GM12878 (cell line): ENCODE measurements around the gene GARNL3. TPM values are rescaled to one million over a fixed set of nuclear protein-coding genes. Genes with fewer than 3 reads are reported as not detected.
A peak's percentile ranks its signal among the peaks of the same experiment; 100 is the strongest.

Source experiments
- ATF2 ChIP-seq: IDR thresholded peaks from 2 replicates; pipeline ENCODE4 v1.6.1; 2012; ENCODE audit warnings: low read length, inconsistent platforms
- BCLAF1 ChIP-seq: fragments of 450-650 bp; IDR thresholded peaks from 2 replicates; pipeline ENCODE4 v1.6.1; 2017; ENCODE audit warnings: antibody characterized with exemption, mild to moderate bottlenecking, moderate library complexity
- CBX3 ChIP-seq: fragments of 200-600 bp; sonication (generic); IDR thresholded peaks from 2 replicates; pipeline ENCODE4 v1.6.1; 2016; ENCODE audit warnings: low read depth, borderline replicate concordance
- CHD2 ChIP-seq: IDR thresholded peaks from 2 replicates; pipeline ENCODE4 v1.6.1; 2011; ENCODE audit warnings: low read depth, low read length, improper control_type of control experiment, borderline replicate concordance
- CUX1 ChIP-seq: IDR thresholded peaks from 2 replicates; pipeline ENCODE4 v1.6.1; 2012; ENCODE audit warnings: improper control_type of control experiment, low read depth, low read length; ENCODE audit not compliant: insufficient replicate concordance
- FOS ChIP-seq: IDR thresholded peaks from 3 replicates; pipeline ENCODE4 v1.6.1; 2011; ENCODE audit warnings: borderline replicate concordance; ENCODE audit not compliant: insufficient read length; ENCODE audit errors: extremely low read depth
- GATAD2B ChIP-seq: fragments of 450-650 bp; conservative IDR thresholded peaks from 2 replicates; pipeline ENCODE4 v1.6.1; 2017; ENCODE audit warnings: low read depth, mild to moderate bottlenecking, moderate library complexity
- HCFC1 ChIP-seq: fragments of 150-350 bp; IDR thresholded peaks from 2 replicates; pipeline ENCODE4 v1.6.1; 2014; ENCODE audit warnings: low read length
- IRF4 ChIP-seq: IDR thresholded peaks from 2 replicates; pipeline ENCODE4 v1.6.1; 2011; ENCODE audit warnings: low read depth, low read length
- JUNB ChIP-seq: IDR thresholded peaks from 2 replicates; pipeline ENCODE4 v1.6.1; 2016; ENCODE audit warnings: antibody characterized with exemption, mild to moderate bottlenecking
- KDM1A ChIP-seq: fragments of 200-600 bp; sonication (generic); IDR thresholded peaks from 2 replicates; pipeline ENCODE4 v1.6.1; 2016; ENCODE audit warnings: borderline replicate concordance
- MYC ChIP-seq: IDR thresholded peaks from 2 replicates; pipeline ENCODE4 v1.6.1; 2011; ENCODE audit warnings: mild to moderate bottlenecking, low read length, moderate library complexity, inconsistent platforms; ENCODE audit not compliant: insufficient read depth, insufficient replicate concordance, insufficient read length, severe bottlenecking
- NRF1 ChIP-seq: conservative IDR thresholded peaks from 2 replicates; pipeline ENCODE4 v1.6.1; 2011; ENCODE audit warnings: mild to moderate bottlenecking, low read depth, low read length, improper control_type of control experiment
- POLR2AphosphoS2 ChIP-seq: IDR thresholded peaks from 2 replicates; pipeline ENCODE4 v1.6.1; 2011; ENCODE audit warnings: low read depth, mild to moderate bottlenecking, low read length, improper control_type of control experiment, moderate library complexity
- RAD21 ChIP-seq: IDR thresholded peaks from 2 replicates; pipeline ENCODE4 v1.6.1; 2011; ENCODE audit warnings: mild to moderate bottlenecking, low read depth, low read length, moderate library complexity; ENCODE audit not compliant: insufficient read depth
- RAD51 ChIP-seq: fragments of 450-650 bp; IDR thresholded peaks from 2 replicates; pipeline ENCODE4 v1.6.1; 2016; ENCODE audit warnings: moderate library complexity, mild to moderate bottlenecking, inconsistent platforms
- RCOR1 ChIP-seq: conservative IDR thresholded peaks from 2 replicates; pipeline ENCODE4 v1.6.1; 2012; ENCODE audit warnings: low read depth, low read length, improper control_type of control experiment
- RELA ChIP-seq: fragments of 450-650 bp; IDR thresholded peaks from 2 replicates; pipeline ENCODE4 v1.8.0; 2014; ENCODE audit warnings: borderline replicate concordance; ENCODE audit not compliant: partially characterized antibody
- ZZZ3 ChIP-seq: IDR thresholded peaks from 2 replicates; pipeline ENCODE4 v1.6.1; 2011; ENCODE audit warnings: low read depth; ENCODE audit not compliant: control insufficient read depth, insufficient read length
- polyA plus RNA-seq, 11 experiments: library from polyadenylated mRNA; depleted of rRNA in 4 of 11; unstranded in 6 of 11; stranded (reverse) in 5 of 11; fragments of >200 nt; fragmentation: Nextera tagmentation in 4 of 11; fragmentation: Illumina TruSeq in 1 of 11; extraction: Ambion mirVana in 4 of 11; extraction: Trizol in 1 of 11; gene quantifications; 1 replicate in 1 of 11; 2 replicates in 10 of 11; pipeline versions ENCODE4 v1.2.1 to v1.2.3, GENCODE V29; 2011 to 2016; ENCODE audit warnings: inconsistent platforms in 2 of 11, missing spikeins in 2 of 11, low read depth in 1 of 11
- total RNA-seq, 4 experiments: library from RNA; depleted of rRNA in 3 of 4; stranded (reverse); fragments of >200 nt in 3 of 4; fragmentation: Illumina TruSeq in 1 of 4; extraction: Trizol in 1 of 4; gene quantifications; 2 replicates each; pipeline versions ENCODE4 v1.2.1 to v1.2.3, GENCODE V29; 2013 to 2021

The GARNL3 gene
- total and polyA plus RNA-seq, 10 of the 15 experiments (the other 5 are each of a cell fraction or from before 2014, with no cell fraction given): 0.89 to 13.2 (median 6.3) TPM

- TF ChIP-seq HCFC1: no peak
- no peak for TF ChIP-seq KDM1A
- no peak for TF ChIP-seq ZZZ3
- TF ChIP-seq CBX3: no peak
- no peak for TF ChIP-seq NRF1
- peak; percentile 60; the same call in 1 of the 2 replicates for TF ChIP-seq GATAD2B
- TF ChIP-seq IRF4: no peak
- TF ChIP-seq RAD21: no peak
- TF ChIP-seq FOS: peak; percentile 67
- no peak for TF ChIP-seq CUX1
- TF ChIP-seq ATF2: no peak
- no peak for TF ChIP-seq RELA
- no peak for TF ChIP-seq BCLAF1
- no peak for TF ChIP-seq POLR2AphosphoS2
- TF ChIP-seq JUNB: no peak
- no peak for TF ChIP-seq RCOR1
- TF ChIP-seq RAD51: no peak
- TF ChIP-seq MYC: no peak
- TF ChIP-seq CHD2: peak; percentile 81; the same call in 1 of the 2 replicates
These were observed 132.5 kb downstream of the GARNL3 start, which contains the start of gene SLC2A8 (continued) for GRCh38 chr9:127396808-127397645.
